Thyroid gland (tissue), 4 donors: ENCODE measurements around the gene XRRA1.

ENCODE experiments used
- CTCF ChIP-seq, 6 experiments: fragments of 200-600 bp in 3 of 6; fragments of 450-650 bp in 3 of 6; sonication (generic) in 3 of 6; IDR thresholded peaks; one replicate each; pipeline ENCODE4 v1.5.1; 2016 to 2019; ENCODE audit warnings: antibody characterized with exemption in 6 of 6, mild to moderate bottlenecking in 2 of 6, inconsistent platforms in 1 of 6, moderate library complexity in 1 of 6
- POLR2A ChIP-seq, 2 donors: fragments of 450-650 bp; IDR thresholded peaks; one replicate each; pipeline ENCODE4 v1.6.1; 2017; ENCODE audit warnings: antibody characterized with exemption in 2 of 2, mild to moderate bottlenecking in 2 of 2, moderate library complexity in 1 of 2

GRCh38 chr11:74846770-74847169, 102.1 kb downstream of the XRRA1 start:
- TF ChIP-seq CTCF (IDR thresholded peaks at IDR 0.05) (no peak), POLR2A (IDR thresholded peaks at IDR 0.05) (no peak)
